ENCODE results near the gene BNC2.

BNC2 gene

DNA sequence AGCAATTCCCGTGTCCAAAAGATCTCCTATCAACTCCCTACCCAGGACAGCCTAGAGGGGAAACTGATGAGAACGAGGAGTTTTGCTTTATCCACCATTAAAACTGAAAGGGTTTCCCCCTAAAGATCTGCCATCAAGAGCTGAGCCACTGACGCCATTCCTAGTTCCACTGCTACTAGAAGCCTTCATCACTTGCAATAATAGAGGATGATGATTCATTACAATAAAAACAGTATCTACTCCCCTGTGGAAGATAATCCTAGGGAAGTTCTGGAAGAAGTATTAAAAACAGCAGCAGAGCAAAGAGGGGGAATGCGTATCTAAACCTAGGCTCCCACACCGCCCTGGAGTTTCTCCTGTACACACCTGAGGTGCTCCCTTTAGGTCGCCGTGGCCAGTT is 394.5 kb downstream of the BNC2 start:
- POLR2A ChIA-PET, result no interaction called here
- H3K4me3 ChIP-seq (ENCODE audit: low read depth, low read length), result no peak overlapping the region
- no peaks in the 10 kb centered on the region for H3K9me3 ChIP-seq (ENCODE audit: control insufficient read depth, insufficient read depth, low read depth, low read length)
- no peaks in the 10 kb centered on the region for H3K36me3 ChIP-seq (ENCODE audit: control insufficient read depth in 2 of 2, insufficient read depth in 1 of 2, low read length in 2 of 2)
- H3K4me1 ChIP-seq (ENCODE audit: control insufficient read depth, insufficient read depth, low read length), result no peaks in the 10 kb centered on the region
- TF ChIP-seq, protein P1, sequence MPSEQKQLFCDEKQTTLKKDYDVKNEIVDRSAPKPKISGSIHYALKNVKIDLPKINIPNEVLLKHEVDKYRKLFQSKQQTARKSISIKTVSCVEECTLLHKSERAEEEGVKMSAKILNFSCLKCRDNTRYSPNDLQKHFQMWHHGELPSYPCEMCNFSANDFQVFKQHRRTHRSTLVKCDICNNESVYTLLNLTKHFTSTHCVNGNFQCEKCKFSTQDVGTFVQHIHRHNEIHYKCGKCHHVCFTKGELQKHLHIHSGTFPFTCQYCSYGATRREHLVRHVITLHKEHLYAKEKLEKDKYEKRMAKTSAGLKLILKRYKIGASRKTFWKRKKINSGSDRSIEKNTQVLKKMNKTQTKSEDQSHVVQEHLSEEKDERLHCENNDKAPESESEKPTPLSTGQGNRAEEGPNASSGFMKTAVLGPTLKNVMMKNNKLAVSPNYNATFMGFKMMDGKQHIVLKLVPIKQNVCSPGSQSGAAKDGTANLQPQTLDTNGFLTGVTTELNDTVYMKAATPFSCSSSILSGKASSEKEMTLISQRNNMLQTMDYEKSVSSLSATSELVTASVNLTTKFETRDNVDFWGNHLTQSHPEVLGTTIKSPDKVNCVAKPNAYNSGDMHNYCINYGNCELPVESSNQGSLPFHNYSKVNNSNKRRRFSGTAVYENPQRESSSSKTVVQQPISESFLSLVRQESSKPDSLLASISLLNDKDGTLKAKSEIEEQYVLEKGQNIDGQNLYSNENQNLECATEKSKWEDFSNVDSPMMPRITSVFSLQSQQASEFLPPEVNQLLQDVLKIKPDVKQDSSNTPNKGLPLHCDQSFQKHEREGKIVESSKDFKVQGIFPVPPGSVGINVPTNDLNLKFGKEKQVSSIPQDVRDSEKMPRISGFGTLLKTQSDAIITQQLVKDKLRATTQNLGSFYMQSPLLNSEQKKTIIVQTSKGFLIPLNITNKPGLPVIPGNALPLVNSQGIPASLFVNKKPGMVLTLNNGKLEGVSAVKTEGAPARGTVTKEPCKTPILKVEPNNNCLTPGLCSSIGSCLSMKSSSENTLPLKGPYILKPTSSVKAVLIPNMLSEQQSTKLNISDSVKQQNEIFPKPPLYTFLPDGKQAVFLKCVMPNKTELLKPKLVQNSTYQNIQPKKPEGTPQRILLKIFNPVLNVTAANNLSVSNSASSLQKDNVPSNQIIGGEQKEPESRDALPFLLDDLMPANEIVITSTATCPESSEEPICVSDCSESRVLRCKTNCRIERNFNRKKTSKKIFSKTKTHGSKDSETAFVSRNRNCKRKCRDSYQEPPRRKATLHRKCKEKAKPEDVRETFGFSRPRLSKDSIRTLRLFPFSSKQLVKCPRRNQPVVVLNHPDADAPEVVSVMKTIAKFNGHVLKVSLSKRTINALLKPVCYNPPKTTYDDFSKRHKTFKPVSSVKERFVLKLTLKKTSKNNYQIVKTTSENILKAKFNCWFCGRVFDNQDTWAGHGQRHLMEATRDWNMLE (tag by site-specific recombination; conservative IDR thresholded peaks at IDR 0.05; ENCODE audit: low read depth), result no peak
- TF ChIP-seq SALL2 (tag by site-specific recombination; IDR thresholded peaks at IDR 0.05; ENCODE audit: borderline replicate concordance), result no peak
- CTCF ChIA-PET, result interaction anchor here (0.5 kb wide), 1 partner anchor 339 kb away, joined by 4 read pairs; no protein-coding TSS in a partner anchor
- H3K27ac ChIP-seq (ENCODE audit: extremely low read depth, low read depth, low read length), result no peak overlapping the region

DNA sequence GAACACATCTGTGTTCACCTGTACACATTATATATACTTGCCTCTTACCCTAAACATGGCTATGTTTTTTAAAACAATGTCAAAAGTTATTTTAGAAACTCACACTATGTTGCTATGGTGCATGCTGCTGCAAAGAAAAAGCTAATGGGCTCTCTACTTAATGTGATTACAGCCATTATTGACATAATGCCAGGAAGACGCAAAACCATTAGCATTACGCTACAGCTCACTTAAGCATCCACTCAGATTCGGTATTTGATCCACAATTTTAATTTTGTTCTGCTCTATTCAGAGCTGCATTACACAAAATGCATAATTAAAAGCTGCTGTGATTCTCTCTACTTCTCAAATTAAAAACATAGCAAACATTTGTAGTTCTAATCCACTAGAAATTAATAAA is 395.2 kb downstream of the BNC2 start:
- H3K36me3 ChIP-seq (ENCODE audit: control insufficient read depth in 2 of 2, insufficient read depth in 1 of 2, low read length in 2 of 2), result no peaks in the 10 kb centered on the region
- no peak overlapping the region for H3K27ac ChIP-seq (ENCODE audit: extremely low read depth, low read depth, low read length)
- no peak overlapping the region for H3K4me3 ChIP-seq (ENCODE audit: low read depth, low read length)
- ChIA-PET CTCF (interaction anchor here (0.6 kb wide), 1 partner anchor 131 kb away, joined by 6 read pairs; no protein-coding TSS in a partner anchor), POLR2A (no interaction called here)
- no peaks in the 10 kb centered on the region for H3K9me3 ChIP-seq (ENCODE audit: control insufficient read depth, insufficient read depth, low read depth, low read length)
- no peaks in the 10 kb centered on the region for H3K4me1 ChIP-seq (ENCODE audit: control insufficient read depth, insufficient read depth, low read length)
- TF ChIP-seq, protein P2, sequence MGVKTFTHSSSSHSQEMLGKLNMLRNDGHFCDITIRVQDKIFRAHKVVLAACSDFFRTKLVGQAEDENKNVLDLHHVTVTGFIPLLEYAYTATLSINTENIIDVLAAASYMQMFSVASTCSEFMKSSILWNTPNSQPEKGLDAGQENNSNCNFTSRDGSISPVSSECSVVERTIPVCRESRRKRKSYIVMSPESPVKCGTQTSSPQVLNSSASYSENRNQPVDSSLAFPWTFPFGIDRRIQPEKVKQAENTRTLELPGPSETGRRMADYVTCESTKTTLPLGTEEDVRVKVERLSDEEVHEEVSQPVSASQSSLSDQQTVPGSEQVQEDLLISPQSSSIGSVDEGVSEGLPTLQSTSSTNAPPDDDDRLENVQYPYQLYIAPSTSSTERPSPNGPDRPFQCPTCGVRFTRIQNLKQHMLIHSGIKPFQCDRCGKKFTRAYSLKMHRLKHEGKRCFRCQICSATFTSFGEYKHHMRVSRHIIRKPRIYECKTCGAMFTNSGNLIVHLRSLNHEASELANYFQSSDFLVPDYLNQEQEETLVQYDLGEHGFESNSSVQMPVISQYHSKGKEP (tag by site-specific recombination; IDR thresholded peaks at IDR 0.05), result no peak
- TF ChIP-seq, protein P3, sequence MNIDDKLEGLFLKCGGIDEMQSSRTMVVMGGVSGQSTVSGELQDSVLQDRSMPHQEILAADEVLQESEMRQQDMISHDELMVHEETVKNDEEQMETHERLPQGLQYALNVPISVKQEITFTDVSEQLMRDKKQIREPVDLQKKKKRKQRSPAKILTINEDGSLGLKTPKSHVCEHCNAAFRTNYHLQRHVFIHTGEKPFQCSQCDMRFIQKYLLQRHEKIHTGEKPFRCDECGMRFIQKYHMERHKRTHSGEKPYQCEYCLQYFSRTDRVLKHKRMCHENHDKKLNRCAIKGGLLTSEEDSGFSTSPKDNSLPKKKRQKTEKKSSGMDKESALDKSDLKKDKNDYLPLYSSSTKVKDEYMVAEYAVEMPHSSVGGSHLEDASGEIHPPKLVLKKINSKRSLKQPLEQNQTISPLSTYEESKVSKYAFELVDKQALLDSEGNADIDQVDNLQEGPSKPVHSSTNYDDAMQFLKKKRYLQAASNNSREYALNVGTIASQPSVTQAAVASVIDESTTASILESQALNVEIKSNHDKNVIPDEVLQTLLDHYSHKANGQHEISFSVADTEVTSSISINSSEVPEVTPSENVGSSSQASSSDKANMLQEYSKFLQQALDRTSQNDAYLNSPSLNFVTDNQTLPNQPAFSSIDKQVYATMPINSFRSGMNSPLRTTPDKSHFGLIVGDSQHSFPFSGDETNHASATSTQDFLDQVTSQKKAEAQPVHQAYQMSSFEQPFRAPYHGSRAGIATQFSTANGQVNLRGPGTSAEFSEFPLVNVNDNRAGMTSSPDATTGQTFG (tag by site-specific recombination; IDR thresholded peaks at IDR 0.05; ENCODE audit: borderline replicate concordance), result no peak
- no peak for TF ChIP-seq ZNF175 (tag by site-specific recombination; IDR thresholded peaks at IDR 0.05)
- no peak for TF ChIP-seq GLIS1 (tag by site-specific recombination; IDR thresholded peaks at IDR 0.05)
- no peak for TF ChIP-seq ZFP69B (tag by site-specific recombination; IDR thresholded peaks at IDR 0.05)
- no peak for TF ChIP-seq ZNF837 (tag by site-specific recombination; IDR thresholded peaks at IDR 0.05)
- TF ChIP-seq ZNF350 (tag by site-specific recombination; IDR thresholded peaks at IDR 0.05), result no peak
- no peak for TF ChIP-seq YY1 (tag by site-specific recombination; IDR thresholded peaks at IDR 0.05)
- TF ChIP-seq ZBTB17 (tag by site-specific recombination; IDR thresholded peaks at IDR 0.05), result no peak
- no peak for TF ChIP-seq ZNF24 (tag by site-specific recombination; IDR thresholded peaks at IDR 0.05)
- TF ChIP-seq ZNF521 (tag by site-specific recombination; IDR thresholded peaks at IDR 0.05), result no peak
- TF ChIP-seq, protein P4, sequence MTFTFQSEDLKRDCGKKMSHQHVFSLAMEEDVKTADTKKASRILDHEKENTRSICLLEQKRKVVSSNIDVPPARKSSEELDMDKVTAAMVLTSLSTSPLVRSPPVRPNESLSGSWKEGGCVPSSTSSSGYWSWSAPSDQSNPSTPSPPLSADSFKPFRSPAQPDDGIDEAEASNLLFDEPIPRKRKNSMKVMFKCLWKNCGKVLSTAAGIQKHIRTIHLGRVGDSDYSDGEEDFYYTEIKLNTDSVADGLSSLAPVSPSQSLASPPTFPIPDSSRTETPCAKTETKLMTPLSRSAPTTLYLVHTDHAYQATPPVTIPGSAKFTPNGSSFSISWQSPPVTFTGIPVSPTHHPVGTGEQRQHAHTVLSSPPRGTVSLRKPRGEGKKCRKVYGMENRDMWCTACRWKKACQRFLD (tag by site-specific recombination; IDR thresholded peaks at IDR 0.05), result no peak
- no peak for TF ChIP-seq ZNF221 (tag by site-specific recombination; IDR thresholded peaks at IDR 0.05; ENCODE audit: borderline replicate concordance)
- no peak for TF ChIP-seq KLF10 (tag by site-specific recombination; IDR thresholded peaks at IDR 0.05)
- no peak for TF ChIP-seq ZNF169 (tag by site-specific recombination; IDR thresholded peaks at IDR 0.05)
- TF ChIP-seq ZFHX2 (tag by site-specific recombination; conservative IDR thresholded peaks at IDR 0.05), result no peak
- no peak for TF ChIP-seq ZNF394 (tag by site-specific recombination; IDR thresholded peaks at IDR 0.05; ENCODE audit: borderline replicate concordance)
- TF ChIP-seq KLF7 (tag by site-specific recombination; IDR thresholded peaks at IDR 0.05; ENCODE audit: borderline replicate concordance), result no peak
- TF ChIP-seq, protein P5, sequence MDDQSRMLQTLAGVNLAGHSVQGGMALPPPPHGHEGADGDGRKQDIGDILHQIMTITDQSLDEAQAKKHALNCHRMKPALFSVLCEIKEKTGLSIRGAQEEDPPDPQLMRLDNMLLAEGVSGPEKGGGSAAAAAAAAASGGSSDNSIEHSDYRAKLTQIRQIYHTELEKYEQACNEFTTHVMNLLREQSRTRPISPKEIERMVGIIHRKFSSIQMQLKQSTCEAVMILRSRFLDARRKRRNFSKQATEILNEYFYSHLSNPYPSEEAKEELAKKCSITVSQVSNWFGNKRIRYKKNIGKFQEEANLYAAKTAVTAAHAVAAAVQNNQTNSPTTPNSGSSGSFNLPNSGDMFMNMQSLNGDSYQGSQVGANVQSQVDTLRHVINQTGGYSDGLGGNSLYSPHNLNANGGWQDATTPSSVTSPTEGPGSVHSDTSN (CRISPR knock-in tag; IDR thresholded peaks at IDR 0.05), result no peak

Measured in HEK293 (cell line).